Ovary (tissue), 3 donors: ENCODE data around the gene STK33.

Experiments used
- CTCF ChIP-seq, 3 donors: fragments of 450-650 bp in 2 of 3; fragments of 200-600 bp in 1 of 3; IDR thresholded peaks; one replicate each; pipeline versions ENCODE4 v1.5.1 to v1.8.0; 2016 to 2022; ENCODE audit warnings: antibody characterized with exemption in 3 of 3, mild to moderate bottlenecking in 1 of 3
- POLR2A ChIP-seq: fragments of 450-650 bp; IDR thresholded peaks from one replicate; pipeline ENCODE4 v1.6.1; 2017; ENCODE audit warnings: antibody characterized with exemption, mild to moderate bottlenecking, moderate library complexity
- donor health status: DM: no; HTN: no; CAD: no.

- TF ChIP-seq POLR2A (no peak), CTCF (IDR thresholded peaks at IDR 0.05) (no peak)
Measured at GRCh38 chr11:8352103-8352875, 241.7 kb downstream of the STK33 start.
